ENCODE results near the gene ZNF579.
"Not testable (repeated sequence)": the region's sequence is repeated elsewhere in the genome, so short reads cannot be mapped to it uniquely, and the experiment has no call there.

ZNF579 gene

DNA sequence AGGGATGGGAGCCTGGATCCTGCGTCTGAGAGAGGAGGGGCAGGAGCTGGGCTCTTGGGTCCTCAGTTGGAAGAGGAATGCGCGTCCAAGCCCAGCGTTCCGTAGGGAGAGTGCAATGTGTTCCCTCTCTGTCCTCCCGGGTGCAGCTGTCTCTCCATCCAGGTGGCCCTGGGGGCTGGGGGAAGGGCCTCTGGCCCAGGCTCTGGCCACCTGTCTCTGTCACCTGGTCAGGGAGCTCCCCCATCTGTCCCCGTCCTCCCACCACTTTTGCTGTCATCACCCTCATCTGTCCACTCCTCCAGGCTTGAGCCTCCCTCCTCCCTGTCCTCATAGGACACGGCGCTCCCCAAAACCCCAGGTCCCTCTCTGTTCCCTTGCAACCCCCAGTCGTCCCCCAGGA is 40.0 kb downstream of the ZNF579 start:
- DNase-seq (ENCODE audit: low read depth, low spot score): no peak

DNA sequence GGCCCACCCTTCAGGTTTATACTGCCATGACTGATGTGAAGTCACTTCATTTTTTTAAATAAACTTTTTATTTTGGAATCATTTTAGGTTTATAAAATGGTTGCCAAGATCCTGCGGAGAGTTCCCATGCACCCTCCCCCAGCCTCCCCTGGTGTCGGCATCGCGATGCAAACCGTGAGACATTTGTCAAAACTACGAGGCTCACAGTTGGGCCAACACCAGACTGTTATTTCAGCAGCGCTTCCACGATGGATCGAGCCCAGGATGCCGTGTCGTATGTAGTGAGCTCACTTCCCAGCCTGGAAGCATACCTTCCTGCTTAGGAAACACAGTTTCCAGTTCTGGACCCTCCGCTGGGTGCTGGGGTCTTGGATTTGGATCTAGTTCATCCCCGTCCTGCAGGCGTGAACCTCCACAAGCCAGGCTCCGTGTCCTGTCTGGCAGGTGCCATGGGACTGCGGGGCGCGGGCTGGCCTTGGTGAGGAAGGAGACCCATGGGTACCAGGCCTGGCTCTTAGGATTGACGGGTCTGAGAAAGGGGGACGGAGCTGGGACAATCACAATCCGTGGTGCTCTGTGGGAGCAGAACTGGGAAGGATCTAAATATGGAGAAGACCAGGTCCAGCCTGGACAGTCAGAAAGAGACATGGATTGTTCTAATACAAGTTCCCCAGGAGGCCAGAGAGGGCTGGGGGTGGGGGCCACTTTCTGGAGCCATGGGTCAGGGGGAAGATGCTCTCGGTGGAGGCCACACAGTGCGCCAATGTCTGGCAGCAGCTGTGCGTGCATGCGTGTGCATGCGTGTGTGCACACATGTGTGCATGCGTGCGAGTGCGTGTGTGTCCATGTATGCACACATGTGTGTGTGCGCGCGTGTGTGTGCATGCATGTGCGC is 41.3 kb downstream of the ZNF579 start:
- DNase-seq (ENCODE audit: low read depth, low spot score): no peak

DNA sequence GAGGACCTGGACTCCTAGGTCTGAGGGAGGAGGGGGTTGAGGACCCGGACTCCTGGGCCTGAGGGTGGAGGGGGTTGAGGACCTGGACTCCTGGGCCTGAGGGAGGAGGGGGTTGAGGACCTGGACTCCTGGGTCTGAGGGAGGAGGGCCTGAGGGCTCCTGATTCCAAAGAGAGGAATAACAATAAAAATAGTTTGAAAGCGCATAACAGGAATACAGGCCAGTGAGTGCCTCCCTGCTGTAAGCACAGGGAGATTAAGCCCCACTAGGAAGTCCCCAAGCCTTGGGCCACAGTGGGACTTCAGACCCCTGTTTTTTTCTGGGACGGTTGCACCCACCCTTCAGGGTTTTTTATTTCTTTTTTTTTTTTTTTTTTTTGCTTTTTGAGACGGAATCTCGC is 42.5 kb downstream of the ZNF579 start:
- DNase-seq (ENCODE audit: low read depth, low spot score): no peak

DNA sequence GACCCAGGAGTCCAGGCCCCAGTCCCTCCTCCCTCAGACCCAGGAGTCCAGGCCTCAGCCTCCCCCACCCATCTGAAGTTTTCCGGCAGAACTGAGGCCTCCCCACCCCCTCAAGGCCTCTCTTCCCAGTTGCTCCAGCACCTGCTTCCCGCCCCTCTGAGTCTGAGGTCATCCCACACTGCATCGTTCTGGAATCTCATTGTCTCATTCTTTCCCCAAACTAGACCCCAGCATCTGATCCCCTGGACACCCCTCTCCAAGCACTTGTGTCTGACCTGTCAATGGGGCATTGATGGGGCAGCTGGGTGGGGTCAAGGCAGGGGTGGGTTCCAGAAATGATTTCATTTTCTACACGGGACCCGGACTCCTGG is 42.9 kb downstream of the ZNF579 start:
- no peak for DNase-seq (ENCODE audit: low read depth, low spot score)

DNA sequence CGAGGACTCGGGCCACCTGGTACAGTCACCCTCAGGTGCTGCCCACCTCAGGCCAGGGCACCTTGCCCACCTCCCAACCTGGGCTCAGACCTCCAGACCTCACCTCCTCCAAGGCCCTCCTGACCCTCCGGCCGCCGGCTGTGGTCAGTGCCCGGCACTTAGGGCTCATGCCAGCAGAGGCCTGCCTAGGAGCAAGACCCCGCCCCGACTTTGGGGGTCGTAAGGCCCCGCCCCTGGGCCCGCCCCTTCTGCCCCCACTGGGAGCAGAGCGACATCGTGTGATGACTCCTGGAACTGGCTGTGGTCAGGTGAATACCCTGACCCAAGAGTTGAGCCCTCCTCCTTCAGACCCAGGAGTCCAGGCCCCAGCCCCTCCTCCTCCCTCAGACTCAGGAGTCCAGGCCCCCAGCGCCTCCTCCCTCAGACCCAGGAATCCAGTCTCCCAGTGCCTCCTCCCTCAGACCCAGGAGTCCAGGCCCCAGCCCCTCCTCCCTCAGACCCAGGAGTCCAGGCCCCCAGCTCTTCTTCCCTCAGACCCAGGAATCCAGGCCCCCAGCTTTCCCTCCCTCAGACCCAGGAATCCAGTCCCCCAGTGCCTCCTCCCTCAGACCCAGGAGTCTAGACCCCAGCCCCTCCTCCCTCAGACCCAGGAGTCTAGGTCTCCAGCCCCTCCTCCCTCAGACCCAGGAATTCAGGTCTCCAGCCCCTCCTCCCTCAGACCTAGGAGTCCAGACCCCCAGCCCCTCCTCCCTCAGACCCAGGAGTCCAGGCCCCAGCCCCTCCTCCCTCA is 43.5 kb downstream of the ZNF579 start, which contains the start of gene SBK2:
Gene SBK2 (minus strand): TSS at position 183 of the 790 bp plus-strand sequence. CDS start 839 bp downstream, outside the sequence.
- DNase-seq (ENCODE audit: low read depth, low spot score): no peak

DNA sequence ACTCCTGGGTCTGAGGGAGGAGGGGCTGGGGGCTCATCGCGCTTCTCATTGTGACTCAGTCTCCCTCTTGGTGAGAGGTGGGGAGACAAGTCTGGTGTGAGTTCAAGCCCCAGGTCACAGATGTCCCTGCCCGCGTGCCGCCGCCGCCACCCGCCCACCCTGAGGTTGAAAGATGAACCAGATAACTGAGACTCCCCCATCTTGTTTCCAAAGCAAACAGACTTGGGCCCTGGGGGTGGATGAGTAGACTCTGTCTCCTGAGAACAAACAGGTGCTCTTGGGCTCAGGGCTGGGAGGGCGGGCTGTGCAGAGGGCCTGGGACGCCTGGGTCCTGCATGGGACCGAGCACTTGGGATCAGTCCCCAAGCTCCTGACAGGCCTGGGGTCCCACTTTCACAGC is 44.3 kb downstream of the ZNF579 start:
- DNase-seq (ENCODE audit: low read depth, low spot score): no peak

DNA sequence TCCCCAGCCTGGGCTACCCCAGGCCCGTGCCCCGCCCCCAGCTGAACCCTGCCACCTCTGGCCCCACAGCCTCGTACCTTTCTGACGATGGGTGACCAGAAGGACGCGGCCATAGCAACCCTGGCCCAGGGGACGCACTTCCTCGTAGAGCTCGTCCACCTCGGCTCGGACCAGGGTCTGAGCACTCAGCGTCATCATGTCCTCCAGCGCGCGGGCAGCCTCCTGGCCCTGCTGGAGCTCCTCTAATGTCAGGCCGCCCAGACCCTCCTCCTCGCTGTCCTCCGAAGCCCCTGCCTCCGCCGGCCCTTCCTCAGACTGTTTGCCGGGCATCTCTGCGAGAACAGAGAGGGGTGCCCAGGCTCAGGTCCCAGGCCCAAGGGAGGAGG is 44.7 kb downstream of the ZNF579 start:
- no peak for DNase-seq (ENCODE audit: low read depth, low spot score)

DNA sequence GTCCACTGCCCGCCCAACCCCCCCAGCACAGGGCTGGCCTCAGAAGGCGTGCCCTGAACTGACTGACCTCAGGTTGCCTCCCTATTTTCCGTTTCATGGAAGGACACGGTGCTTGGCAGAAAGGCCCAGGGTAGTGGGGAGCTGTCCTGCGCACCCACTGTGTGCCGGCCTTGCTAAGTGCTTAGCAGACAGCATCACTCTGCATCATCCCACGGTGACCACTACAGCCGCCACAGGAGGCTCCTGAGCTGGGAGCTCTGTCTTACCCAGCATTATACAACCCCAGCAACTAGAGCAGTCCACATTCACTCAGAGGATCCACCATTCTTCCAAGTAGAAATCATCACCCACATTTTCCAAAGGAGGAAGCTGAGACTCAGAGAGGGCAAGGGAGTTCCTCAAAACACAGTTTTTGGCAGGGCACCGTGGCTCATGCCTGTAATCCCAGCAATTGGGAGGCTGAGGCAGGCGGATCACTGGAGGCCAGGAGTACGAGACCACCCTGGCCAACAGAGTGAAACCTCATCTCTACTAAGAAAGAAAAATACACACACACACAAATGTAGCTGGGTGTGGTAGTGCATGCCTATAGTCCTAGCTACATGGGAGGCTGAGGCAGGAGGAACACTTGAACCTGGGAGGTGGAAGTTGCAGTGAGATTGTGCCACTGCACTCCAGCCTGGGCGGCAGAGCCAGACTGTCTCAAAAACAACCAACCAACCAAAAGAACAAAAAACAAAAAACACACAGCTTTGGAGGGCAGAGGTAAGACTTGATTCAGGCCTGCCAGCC is 45.3 kb downstream of the ZNF579 start:
- DNase-seq (ENCODE audit: low read depth, low spot score): no peak

DNA sequence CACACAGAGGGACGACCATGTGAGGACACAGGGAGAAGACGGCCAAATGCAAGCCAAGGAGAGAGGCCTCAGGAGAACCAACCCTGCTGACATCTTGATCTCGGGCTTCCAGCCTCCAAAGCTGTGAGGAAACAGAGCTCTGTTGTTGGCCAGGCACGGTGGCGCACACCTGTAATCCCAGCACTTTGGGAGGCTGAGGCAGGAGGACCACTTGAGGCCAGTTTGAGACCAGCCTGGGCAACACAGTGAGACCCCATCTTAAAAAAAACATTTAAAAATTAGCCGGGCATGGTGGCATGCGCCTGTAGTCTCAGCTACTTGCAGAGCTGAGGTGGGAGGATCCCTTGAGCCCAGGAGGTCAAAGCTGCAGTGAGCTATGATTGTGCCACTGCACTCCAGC is 46.4 kb downstream of the ZNF579 start:
- not testable (repeated sequence) for DNase-seq (ENCODE audit: low read depth, low spot score)

DNA sequence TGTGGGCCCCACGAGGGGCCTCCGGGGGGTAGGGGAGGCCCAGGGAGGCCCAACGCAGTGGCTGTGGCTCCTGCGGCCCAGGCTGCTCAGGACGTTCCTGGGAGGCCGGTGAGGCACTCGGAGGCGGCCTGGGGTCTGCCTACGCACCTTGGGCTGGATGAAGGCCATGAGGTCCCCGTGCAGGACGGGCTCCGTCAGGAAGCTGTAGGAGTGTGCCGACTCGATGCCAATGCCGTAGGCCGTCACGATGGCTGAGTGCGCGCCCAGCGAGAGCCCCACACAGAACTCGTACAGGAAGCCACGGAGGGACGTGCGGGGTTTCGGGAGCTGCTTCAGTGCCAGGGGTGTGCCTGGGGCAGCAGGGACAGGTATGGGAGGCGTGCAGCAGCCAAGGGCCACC is 49.7 kb downstream of the ZNF579 start:
- no peak for DNase-seq (ENCODE audit: low read depth, low spot score)

DNA sequence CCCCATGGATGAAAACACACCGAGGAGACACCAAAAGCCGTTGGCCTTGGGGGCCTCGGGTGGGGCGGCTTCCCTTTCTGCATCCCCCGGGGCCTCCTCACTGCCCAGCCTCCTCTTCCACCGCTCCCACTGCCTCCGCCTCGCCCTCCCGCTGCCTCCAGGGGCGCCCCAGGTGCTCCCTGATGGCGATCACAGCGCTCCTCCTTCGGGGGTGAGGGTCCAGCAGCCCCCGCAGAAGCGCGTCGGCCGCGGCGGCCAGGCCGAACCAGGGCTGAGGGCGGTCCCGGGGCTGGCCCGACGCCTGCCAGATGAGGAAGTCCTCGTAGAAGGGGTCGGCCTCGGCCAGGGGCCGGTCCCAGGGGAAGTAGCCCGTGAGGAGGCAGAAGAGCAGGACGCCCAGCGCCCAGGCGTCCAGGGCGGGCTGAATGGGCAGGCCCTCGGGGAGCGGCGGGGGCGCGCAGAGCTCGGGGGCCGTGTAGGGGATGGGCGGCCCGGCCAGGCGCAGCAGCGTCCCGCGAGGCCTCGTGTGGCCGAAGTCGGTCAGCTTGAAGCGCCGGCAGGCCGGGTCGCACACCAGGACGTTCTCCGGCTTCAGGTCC is 50.9 kb downstream of the ZNF579 start:
- no peak for DNase-seq (ENCODE audit: low read depth, low spot score)

DNA sequence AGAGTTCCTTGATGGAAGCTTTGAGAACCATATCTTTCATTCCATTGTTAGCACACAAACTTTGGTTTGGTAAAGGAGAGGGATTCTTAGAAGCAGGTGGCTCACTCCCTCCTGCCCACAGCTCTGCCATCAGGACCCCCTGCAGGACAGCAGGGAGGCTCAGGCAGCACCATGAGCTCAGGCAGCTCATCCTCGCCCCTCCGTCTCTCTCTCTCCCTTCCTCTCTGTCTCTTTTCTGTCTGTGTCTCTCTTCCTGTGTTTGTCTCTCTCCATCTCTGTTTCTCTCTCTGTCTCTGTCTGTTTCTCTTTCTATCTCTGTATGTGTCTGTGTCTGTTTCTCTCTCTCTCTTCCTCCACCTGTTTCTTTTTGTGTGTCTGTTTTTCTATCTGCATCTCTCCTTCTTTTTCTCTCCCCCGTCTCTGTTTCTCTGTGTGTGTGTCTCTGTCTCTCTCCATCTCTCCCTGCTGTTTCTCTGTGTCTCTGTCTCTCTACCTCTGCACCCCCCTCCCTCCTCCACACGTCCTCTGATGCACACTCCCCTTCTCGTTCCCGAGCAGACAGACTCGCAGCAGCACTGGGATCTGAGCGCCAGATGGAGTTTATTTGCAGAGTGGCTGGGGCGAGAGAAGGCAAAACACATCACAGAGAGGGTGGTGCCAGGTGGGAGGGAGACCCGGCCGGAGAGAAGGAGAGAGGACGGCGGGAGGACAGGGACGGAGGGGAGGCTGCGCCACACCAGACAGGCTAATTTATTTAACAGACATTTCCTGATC is 52.4 kb downstream of the ZNF579 start:
- no peak for DNase-seq (ENCODE audit: low read depth, low spot score)

DNA sequence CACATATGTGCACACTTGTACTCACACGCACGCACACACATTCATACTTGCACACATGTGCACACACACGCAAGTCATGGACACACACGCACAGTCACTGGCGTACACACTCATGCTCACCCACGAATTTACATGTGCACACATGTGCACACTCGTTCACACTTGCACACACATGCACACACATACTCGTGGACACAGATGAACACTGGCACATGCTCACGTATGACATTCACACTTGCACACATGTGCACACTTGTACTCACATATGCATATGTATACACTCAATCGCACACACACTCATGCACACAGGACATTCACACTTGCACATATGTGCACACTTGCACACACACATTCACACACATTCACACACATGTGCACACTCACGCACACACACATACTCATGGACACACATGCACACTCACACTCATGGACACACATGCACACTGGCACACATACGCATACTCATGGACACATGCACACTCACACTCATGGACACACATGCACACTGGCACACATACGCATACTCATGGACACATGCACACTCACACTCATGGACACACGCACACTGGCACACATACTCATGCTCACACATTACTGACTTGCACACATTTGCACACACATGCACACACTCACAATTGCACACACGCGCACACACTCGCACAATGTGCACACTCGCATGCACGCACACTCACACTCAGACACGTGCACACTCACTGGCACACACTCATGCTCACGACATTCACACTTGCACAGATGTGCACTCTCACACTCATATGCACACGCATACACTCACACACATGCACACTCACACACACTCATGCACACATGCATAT is 53.2 kb downstream of the ZNF579 start:
- DNase-seq (ENCODE audit: low read depth, low spot score): no peak

Data from activated naive CD8-positive, alpha-beta T cell treated with anti-CD3 and anti-CD28 coated beads, Interleukin-2, amount 50 U/mL, for 16 hours (primary cell).